Muscle of arm (tissue), 12 donors: ENCODE results near the gene UTY. TPM values are rescaled to one million over a fixed set of nuclear protein-coding genes. Genes with fewer than 3 reads are reported as not detected.
"Not testable (repeated sequence)": the region's sequence is repeated elsewhere in the genome, so short reads cannot be mapped to it uniquely, and the experiment has no call there.

ENCODE experiments used
- DNase-seq: peaks from one replicate; pipeline ENCODE4 v3.0.0-alpha.2; 2013
- polyA plus RNA-seq, 12 donors: library from polyadenylated mRNA; unstranded; fragments of 120-200 nt; gene quantifications; one replicate each; pipeline ENCODE4 v1.2.1, GENCODE V29; 2013; ENCODE audit not compliant: insufficient read length in 12 of 12

The UTY gene
- polyA plus RNA-seq, 12 donors, result 0.04 to 19.6 (median 11.7) TPM; not detected in 3

DNA sequence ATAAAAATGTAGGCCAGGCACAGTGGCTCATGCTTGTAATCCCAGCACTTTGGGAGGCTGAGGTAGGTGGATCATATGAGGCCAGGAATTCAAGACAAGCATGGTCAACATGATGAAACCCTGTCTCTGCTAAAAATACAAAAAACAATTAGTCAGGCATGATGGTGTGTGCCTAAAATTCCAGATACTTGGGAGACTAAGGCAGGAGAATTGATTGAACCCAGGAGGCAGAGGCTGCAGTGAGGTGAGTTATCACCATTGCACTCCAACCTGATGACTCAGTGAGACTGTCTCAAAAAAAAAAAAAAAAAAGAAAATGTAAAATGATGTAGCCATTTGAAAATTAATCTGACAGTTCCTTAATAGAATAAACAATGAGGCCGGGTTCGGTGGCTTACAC lies 171.9 kb downstream of the UTY start:
- DNase-seq, result no peak

- no peak for DNase-seq
Observed at GRCh38 chrY:13300795-13301194, 179.0 kb downstream of the UTY start.

GRCh38 chrY:13299411-13299810 lies 180.4 kb downstream of the UTY start:
- DNase-seq, result no peak

DNA sequence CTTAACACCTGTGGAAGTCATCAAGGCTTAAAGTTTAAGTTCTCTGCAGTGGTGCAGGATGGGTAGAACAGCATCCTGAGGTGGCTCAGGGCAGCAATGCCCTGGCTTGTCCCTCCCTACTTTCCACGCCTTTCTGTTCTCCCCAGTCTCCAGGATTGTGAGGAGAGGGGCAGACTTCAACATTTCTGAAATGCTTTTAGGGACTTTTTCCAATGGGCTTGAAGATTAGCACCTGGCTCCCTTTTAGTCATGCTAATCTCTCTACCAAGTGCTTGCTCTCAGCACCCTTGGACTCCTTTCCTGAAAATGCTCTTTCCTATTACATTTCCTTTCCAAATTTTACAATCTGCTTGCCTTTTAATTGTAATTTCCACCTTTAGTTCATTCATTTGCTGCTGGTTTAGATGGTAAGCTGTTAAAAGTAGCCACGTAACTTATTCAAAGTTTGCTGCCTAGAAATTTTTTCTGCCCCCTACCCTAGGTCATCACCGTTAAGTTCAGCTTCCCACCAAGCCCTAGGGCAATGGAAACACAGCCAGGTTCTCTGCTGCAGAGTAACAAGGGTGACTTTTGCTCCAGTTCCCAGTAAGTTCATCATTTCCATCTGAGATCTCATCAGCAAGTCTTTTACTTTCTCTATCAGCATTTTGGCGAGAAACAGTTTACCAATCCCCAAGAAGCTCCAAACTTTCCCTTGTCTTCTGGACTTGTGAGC lies 183.5 kb downstream of the UTY start:
- no peak for DNase-seq

DNA sequence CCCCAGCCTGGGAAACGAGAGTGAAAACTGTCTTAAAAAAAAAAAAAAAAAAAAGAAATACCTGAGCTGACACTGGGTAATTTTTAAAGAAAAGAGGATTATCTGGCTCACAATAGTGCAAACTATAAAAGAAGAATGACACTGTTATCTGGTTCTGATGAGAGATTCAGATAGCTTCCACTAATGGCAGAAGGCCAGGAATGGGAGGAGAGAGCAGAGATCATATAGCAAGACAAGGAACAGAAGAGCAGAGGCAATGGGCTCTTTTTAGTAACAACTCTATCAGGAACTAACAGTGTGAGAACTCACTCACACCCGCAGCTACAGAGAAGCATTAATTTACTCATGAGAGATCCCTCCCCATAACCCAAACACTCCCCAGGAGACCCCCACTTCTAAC lies 184.8 kb downstream of the UTY start:
- no peak for DNase-seq

DNA sequence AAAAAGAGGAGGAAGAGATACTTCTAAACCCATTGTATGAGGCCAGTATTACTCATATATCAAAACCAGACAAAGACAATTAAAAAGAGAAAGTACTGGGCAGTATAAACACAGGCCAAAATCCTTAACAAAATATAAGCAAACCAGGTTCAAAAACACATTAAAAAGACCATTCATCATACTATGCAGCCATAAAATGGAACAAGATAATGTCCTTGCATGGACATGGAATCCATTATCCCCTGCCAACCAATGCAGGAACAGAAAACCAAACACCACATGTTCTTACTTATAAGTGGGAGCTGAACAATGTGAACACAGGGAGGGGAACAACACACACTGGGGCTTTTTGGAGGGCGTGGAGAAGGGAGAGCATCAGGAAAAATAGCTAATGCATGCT lies 188.6 kb downstream of the UTY start:
- no peak for DNase-seq

DNA sequence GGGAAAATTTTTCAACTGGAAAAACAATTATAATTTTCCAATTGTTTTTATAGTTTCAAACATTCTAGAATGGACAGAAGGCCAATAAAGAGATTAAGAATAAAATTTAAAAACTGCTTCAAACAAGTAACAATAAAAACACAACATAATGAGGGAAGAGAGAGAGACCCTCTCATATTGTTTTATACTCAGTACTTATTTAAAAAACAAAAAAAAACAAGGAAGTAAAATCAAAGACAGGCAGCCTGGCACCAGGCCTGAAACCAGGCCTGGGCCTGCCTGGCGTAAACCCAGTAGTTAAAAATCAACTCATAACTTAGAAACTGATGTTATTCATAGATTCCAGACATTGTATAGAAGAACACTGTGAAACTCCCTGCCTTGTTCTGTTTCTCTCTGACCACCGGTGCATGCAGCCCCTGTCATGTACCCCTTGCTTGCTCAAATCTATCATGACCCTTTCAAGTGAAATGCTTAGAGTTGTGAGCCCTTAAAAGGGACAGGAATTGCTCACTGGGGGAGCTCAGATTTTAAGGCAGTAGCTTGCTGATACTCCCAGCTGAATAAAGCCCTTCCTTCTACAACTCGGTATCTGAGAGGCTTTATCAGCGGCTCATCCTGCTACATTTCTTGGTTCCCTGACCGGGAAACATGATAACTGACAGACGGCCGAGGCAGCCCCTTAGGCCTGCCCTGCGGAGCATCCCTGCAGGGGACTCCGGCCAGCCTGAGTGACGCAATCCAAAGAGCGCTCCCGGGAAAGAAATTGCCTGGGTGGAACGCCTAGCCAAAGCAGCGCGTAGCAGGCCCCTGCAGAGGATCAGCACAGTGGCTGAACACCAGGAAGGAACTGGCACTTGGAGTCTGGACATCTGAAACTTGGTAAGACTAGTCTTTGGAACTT lies 197.4 kb downstream of the UTY start:
- not testable (repeated sequence) for DNase-seq

GRCh38 chrY:13279561-13279960 lies 200.3 kb downstream of the UTY start:
- DNase-seq, result no peak

DNA sequence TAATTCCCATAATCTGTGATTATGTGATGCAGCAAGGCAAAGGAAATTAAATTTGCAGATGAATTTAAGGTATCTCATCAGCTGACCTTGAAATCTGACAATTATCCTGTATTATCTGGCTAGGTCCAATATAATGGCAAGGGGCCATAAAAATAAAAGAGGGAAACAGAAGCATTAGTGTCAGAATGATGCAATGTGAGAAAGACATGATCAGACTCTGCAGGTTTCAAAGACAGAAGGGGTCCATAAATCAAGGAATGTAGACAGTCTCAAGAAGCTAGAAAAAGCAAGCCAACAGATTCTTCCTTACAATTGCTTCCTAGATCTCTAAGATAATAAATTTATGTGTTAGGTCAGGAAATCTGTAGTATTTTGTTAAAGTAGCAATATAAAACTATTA lies 208.1 kb downstream of the UTY start:
- no peak for DNase-seq

DNA sequence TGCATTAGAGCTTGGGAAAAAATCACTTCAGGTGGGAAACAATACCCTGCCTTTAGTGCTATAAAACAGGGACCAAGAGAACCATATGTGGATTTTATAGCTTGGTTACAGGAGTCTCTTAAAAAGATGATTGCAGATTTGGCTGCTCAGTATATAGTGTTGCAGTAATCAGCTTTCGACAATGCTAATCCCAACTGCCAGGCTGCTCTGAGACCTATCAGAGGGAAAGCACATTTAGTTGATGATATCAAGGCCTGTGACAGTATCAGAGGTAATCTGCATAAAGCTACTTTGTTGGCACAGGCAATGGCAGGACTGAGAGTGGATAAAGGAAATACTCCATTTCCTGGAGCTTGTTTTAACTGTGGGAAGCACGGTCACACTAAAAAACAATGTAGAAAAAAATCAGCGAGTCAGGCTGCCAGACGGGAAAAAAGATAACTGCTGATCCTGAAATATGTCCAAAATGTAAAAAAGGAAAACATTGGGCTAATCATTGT lies 225.8 kb downstream of the UTY start:
- DNase-seq, result not testable (repeated sequence)

DNA sequence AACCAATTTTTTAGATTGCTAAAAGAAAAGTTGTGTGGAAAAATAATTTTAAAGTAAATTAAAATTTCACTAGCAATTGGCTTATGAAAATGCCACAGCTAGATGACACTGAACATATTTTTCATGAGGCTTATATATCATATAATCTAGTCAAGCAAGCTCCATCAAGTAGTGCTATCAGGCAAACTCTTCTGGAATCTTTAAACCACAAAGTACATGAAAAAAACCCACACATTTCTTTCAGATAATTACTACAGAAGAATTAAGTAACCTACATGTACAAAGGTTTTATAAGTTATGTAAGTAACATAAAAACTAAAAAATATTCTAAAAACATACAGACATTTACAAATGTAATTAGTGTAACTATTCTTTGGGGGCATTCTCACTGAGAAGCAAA lies 229.4 kb downstream of the UTY start:
- no peak for DNase-seq

GRCh38 chrY:13243716-13244115 lies 236.1 kb downstream of the UTY start:
- DNase-seq, result no peak

GRCh38 chrY:13233901-13234300 lies 245.9 kb downstream of the UTY start:
- DNase-seq, result no peak

GRCh38 chrY:13233118-13233517 lies 246.7 kb downstream of the UTY start:
- DNase-seq, result no peak

- DNase-seq, result no peak
Observed at GRCh38 chrY:13227354-13227953, 252.4 kb downstream of the UTY start.

DNA sequence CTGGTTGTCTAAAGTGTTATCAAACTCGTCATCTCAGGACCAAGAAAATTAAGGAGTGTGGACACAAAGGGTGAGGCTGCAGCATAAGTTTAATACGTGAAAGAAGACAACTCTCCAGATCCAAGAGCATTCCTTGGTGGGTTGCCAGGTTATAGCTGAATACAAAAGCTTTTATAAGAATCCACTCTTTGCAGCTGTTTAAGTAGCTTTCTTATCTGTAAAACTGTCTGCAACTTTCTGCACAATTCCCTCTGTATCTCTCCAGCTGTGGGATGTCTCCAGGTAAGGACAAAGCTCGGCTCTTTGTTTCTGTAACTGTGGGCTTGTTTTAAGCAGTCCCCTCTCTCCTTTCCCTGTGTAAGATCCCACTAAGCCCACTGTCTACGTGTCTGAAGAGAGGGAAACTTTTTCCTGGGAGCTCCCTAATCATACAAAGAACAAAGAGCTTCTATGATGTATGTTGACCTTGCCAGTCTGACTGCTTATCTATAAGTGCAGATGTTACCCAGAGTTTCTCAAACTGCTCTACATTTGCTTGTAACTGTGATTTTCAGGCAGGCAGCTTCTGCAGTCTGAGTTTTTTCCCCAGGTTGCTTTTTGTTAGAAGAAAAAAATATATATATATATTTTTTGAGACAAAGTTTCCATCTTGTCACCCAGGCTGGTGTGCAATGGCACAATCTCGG lies 268.7 kb downstream of the UTY start:
- DNase-seq, result no peak

- no peak for DNase-seq
Observed at GRCh38 chrY:13205214-13205613, 274.6 kb downstream of the UTY start.

Other genes starting within 250 kb of the UTY start
- 1 to 10 TPM in 3 of 12 donors, under 1 TPM in 3, not detected in 6; 0.80 to 1.5 (median 0.99) TPM for gene TMSB4Y, start 223.9 kb upstream of the UTY start, polyA plus RNA-seq